ENCODE data around the gene TNFAIP1.

DNA sequence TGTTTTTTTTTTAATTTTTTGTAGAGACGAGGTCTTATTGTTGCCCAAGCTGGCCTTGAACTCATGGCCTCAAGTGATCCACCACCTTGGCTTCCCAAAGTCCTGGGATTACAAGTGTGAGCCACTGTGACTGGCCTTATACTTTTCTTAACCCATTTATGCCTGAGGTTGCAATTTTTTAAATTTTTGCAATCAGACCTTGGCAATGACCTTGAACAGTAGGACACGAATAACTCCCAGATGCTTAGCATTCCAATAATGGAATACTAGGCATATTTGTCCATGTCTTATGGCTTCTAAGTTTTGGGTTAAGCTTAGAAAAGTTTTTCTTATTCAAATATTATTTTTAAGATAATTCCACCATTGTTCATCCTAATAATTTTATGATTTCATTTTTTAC, 44.9 kb upstream of the TNFAIP1 start:
- TF ChIP-seq, protein P1, sequence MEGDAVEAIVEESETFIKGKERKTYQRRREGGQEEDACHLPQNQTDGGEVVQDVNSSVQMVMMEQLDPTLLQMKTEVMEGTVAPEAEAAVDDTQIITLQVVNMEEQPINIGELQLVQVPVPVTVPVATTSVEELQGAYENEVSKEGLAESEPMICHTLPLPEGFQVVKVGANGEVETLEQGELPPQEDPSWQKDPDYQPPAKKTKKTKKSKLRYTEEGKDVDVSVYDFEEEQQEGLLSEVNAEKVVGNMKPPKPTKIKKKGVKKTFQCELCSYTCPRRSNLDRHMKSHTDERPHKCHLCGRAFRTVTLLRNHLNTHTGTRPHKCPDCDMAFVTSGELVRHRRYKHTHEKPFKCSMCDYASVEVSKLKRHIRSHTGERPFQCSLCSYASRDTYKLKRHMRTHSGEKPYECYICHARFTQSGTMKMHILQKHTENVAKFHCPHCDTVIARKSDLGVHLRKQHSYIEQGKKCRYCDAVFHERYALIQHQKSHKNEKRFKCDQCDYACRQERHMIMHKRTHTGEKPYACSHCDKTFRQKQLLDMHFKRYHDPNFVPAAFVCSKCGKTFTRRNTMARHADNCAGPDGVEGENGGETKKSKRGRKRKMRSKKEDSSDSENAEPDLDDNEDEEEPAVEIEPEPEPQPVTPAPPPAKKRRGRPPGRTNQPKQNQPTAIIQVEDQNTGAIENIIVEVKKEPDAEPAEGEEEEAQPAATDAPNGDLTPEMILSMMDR (conservative IDR thresholded peaks at IDR 0.05; ENCODE audit: low read depth, low read length): no peak
- no peak for TF ChIP-seq POLR2A (IDR thresholded peaks at IDR 0.05; ENCODE audit: low read depth, low read length)
- TF ChIP-seq BHLHE40 (IDR thresholded peaks at IDR 0.05; ENCODE audit: low read depth, low read length): no peak
- TF ChIP-seq ELK1 (IDR thresholded peaks at IDR 0.05; ENCODE audit: borderline replicate concordance, low read depth, low read length): no peak
- no peak for TF ChIP-seq RCOR1 (IDR thresholded peaks at IDR 0.05; ENCODE audit: insufficient replicate concordance, low read length)
- no peak for TF ChIP-seq MXI1 (IDR thresholded peaks at IDR 0.05; ENCODE audit: borderline replicate concordance, low read depth, low read length)
- TF ChIP-seq SMC3 (IDR thresholded peaks at IDR 0.05; ENCODE audit: low read depth, low read length): no peak
- no peak for TF ChIP-seq RAD21 (IDR thresholded peaks at IDR 0.05; ENCODE audit: low read length)

All from IMR-90 (cell line).